GM12878 (cell line): Measurements from ENCODE around the gene MOK. TPM values are rescaled to one million over a fixed set of nuclear protein-coding genes. Genes with fewer than 3 reads are reported as not detected.

Experiments used
- EGR1 ChIP-seq, 2 experiments: IDR thresholded peaks; 1 replicate in 1 of 2; 2 replicates in 1 of 2; pipeline ENCODE4 v1.6.1; 2011 to 2012; ENCODE audit warnings: low read depth in 2 of 2, low read length in 2 of 2, borderline replicate concordance in 1 of 2, mild to moderate bottlenecking in 1 of 2, moderate library complexity in 1 of 2
- ELK1 ChIP-seq: IDR thresholded peaks from 2 replicates; pipeline ENCODE4 v1.6.1; 2012; ENCODE audit warnings: low read depth, low read length, improper control_type of control experiment
- ESRRA ChIP-seq: IDR thresholded peaks from 2 replicates; pipeline ENCODE4 v1.6.1; 2012; ENCODE audit warnings: mild to moderate bottlenecking, low read length, improper control_type of control experiment
- GATAD2B ChIP-seq: fragments of 450-650 bp; conservative IDR thresholded peaks from 2 replicates; pipeline ENCODE4 v1.6.1; 2017; ENCODE audit warnings: low read depth, mild to moderate bottlenecking, moderate library complexity
- JUND ChIP-seq: IDR thresholded peaks from 2 replicates; pipeline ENCODE4 v1.6.1; 2012; ENCODE audit warnings: low read depth, mild to moderate bottlenecking, low read length, improper control_type of control experiment, moderate library complexity
- RFX5 ChIP-seq: IDR thresholded peaks from 2 replicates; pipeline ENCODE4 v1.6.1; 2011; ENCODE audit warnings: low read depth, low read length, improper control_type of control experiment
- SRF ChIP-seq, 2 experiments: IDR thresholded peaks; 2 replicates each; pipeline ENCODE4 v1.6.1; 2011; ENCODE audit warnings: low read depth in 2 of 2, low read length in 2 of 2, mild to moderate bottlenecking in 1 of 2, moderate library complexity in 1 of 2
- TCF3 ChIP-seq: IDR thresholded peaks from 2 replicates; pipeline ENCODE4 v1.6.1; 2012; ENCODE audit warnings: low read depth, mild to moderate bottlenecking, low read length, borderline replicate concordance; ENCODE audit not compliant: insufficient read depth
- polyA plus RNA-seq, 11 experiments: library from polyadenylated mRNA; depleted of rRNA in 4 of 11; unstranded in 6 of 11; stranded (reverse) in 5 of 11; fragments of >200 nt; fragmentation: Nextera tagmentation in 4 of 11; fragmentation: Illumina TruSeq in 1 of 11; extraction: Ambion mirVana in 4 of 11; extraction: Trizol in 1 of 11; gene quantifications; 1 replicate in 1 of 11; 2 replicates in 10 of 11; pipeline versions ENCODE4 v1.2.1 to v1.2.3, GENCODE V29; 2011 to 2016; ENCODE audit warnings: inconsistent platforms in 2 of 11, missing spikeins in 2 of 11, low read depth in 1 of 11
- total RNA-seq, 4 experiments: library from RNA; depleted of rRNA in 3 of 4; stranded (reverse); fragments of >200 nt in 3 of 4; fragmentation: Illumina TruSeq in 1 of 4; extraction: Trizol in 1 of 4; gene quantifications; 2 replicates each; pipeline versions ENCODE4 v1.2.1 to v1.2.3, GENCODE V29; 2013 to 2021
- TF ChIP-seq, protein P1 (sequence below): fragments of 450-650 bp; IDR thresholded peaks from 2 replicates; pipeline ENCODE4 v1.6.1; 2017; ENCODE audit warnings: mild to moderate bottlenecking, moderate library complexity
- TF ChIP-seq, protein P2 (sequence below): fragments of 450-650 bp; formaldehyde crosslinking; IDR thresholded peaks from 2 replicates; pipeline ENCODE4 v1.4.0; 2022; ENCODE audit warnings: mild to moderate bottlenecking, moderate library complexity

Gene MOK
- total and polyA plus RNA-seq, 10 of the 15 experiments (the other 5 are each of a cell fraction or from before 2014, with no cell fraction given), result 0.10 to 3.0 (median 1.4) TPM

GRCh38 chr14:102188187-102188586, 116.8 kb downstream of the MOK start (continued):
- TF ChIP-seq, protein P1, sequence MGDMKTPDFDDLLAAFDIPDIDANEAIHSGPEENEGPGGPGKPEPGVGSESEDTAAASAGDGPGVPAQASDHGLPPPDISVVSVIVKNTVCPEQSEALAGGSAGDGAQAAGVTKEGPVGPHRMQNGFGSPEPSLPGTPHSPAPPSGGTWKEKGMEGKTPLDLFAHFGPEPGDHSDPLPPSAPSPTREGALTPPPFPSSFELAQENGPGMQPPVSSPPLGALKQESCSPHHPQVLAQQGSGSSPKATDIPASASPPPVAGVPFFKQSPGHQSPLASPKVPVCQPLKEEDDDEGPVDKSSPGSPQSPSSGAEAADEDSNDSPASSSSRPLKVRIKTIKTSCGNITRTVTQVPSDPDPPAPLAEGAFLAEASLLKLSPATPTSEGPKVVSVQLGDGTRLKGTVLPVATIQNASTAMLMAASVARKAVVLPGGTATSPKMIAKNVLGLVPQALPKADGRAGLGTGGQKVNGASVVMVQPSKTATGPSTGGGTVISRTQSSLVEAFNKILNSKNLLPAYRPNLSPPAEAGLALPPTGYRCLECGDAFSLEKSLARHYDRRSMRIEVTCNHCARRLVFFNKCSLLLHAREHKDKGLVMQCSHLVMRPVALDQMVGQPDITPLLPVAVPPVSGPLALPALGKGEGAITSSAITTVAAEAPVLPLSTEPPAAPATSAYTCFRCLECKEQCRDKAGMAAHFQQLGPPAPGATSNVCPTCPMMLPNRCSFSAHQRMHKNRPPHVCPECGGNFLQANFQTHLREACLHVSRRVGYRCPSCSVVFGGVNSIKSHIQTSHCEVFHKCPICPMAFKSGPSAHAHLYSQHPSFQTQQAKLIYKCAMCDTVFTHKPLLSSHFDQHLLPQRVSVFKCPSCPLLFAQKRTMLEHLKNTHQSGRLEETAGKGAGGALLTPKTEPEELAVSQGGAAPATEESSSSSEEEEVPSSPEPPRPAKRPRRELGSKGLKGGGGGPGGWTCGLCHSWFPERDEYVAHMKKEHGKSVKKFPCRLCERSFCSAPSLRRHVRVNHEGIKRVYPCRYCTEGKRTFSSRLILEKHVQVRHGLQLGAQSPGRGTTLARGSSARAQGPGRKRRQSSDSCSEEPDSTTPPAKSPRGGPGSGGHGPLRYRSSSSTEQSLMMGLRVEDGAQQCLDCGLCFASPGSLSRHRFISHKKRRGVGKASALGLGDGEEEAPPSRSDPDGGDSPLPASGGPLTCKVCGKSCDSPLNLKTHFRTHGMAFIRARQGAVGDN, result no peak
- TF ChIP-seq ELK1, result no peak
- no peak for TF ChIP-seq RFX5
- TF ChIP-seq GATAD2B, result no peak
- TF ChIP-seq, protein P2, sequence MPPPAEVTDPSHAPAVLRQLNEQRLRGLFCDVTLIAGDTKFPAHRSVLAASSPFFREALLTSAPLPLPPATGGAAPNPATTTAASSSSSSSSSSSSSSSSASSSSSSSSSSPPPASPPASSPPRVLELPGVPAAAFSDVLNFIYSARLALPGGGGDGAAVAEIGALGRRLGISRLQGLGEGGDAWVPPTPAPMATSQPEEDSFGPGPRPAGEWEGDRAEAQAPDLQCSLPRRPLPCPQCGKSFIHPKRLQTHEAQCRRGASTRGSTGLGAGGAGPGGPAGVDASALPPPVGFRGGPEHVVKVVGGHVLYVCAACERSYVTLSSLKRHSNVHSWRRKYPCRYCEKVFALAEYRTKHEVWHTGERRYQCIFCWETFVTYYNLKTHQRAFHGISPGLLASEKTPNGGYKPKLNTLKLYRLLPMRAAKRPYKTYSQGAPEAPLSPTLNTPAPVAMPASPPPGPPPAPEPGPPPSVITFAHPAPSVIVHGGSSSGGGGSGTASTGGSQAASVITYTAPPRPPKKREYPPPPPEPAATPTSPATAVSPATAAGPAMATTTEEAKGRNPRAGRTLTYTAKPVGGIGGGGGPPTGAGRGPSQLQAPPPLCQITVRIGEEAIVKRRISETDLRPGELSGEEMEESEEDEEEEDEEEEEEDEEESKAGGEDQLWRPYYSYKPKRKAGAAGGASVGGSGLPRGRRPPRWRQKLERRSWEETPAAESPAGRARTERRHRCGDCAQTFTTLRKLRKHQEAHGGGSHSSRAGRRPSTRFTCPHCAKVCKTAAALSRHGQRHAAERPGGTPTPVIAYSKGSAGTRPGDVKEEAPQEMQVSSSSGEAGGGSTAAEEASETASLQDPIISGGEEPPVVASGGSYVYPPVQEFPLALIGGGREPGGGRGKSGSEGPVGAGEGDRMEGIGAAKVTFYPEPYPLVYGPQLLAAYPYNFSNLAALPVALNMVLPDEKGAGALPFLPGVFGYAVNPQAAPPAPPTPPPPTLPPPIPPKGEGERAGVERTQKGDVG (CRISPR knock-in tag), result no peak
- TF ChIP-seq EGR1 (IDR thresholded peaks at IDR 0.05; ENCODE audit: borderline replicate concordance in 1 of 2, low read depth in 2 of 2, low read length in 2 of 2), result no peak
- TF ChIP-seq SRF (IDR thresholded peaks at IDR 0.05; ENCODE audit: low read depth in 2 of 2, low read length in 2 of 2), result no peak
- TF ChIP-seq JUND, result no peak
- no peak for TF ChIP-seq TCF3
- TF ChIP-seq ESRRA, result no peak
